T-helper 9 cell (primary cell): ENCODE measurements around the gene MTX1.
"Not testable (repeated sequence)": the region's sequence is repeated elsewhere in the genome, so short reads cannot be mapped to it uniquely, and the experiment has no call there.

Source experiments
- DNase-seq: peaks from one replicate; pipeline ENCODE4 v3.0.0-alpha.2; 2020

Gene MTX1

GRCh38 chr1:155189926-155190325 is 18.6 kb upstream of the MTX1 start:
- not testable (repeated sequence) for DNase-seq

- DNase-seq, result no peak
Observed at GRCh38 chr1:155191904-155192303, 16.6 kb upstream of the MTX1 start.

GRCh38 chr1:155192346-155193274 is 15.9 kb upstream of the MTX1 start:
- DNase-seq, result no peak

GRCh38 chr1:155193275-155193990 is 15.1 kb upstream of the MTX1 start:
- peak; percentile 58 for DNase-seq

DNA sequence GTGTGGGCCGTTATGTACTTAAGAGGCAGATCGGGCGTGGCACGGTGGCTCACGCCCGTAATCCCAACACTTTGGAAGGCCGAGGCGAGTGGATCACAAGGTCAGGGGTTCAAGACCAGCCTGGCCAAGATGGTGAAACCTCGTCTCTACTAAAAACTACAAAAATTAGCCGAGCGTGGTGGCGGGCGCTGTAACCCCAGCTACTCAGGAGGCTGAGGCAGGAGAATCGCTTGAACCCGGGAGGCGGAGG is 14.6 kb upstream of the MTX1 start:
- DNase-seq, result not testable (repeated sequence)

DNA sequence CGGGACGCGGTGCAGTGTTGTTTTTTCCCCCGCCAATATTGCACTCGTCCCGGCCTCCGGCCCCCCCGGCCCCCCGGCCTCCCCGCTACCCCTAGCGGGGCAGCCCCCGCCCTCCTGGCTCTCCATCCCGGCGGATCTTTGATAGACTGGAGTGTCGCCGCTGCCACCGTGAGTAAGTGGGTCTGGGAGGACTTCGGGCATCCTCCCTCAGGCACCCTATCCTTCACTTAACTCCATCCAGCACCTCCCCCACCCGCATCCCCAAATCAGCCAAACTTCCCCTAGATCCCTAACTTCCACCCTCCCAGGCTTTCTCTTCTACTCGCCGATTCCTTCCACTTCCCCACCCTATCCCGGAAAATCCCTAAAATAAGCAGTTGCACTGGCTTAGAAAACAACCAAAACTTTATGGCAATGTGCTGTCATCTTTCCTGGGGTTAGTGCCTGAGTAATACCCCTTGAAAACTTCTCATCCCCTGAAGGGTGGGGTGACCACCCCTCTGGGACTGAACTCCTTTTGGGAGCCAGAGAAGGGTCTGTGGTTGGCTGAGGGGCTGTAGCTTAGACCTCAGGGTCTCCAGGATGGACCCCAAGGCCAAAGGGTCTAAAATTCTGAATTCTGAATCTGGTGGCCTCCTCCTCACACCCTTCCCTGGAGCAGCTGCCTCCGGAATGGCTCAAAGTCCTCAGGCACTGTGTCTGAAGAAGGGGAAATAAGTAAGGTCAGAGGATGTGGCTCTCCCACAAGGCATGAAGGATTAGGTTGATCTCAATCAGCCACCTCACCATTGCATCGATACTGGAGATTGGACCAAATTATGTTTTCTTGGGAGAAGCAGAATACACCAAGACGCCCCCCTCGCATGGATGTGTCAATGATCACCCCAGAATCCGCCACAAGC is 13.0 kb upstream of the MTX1 start:
- DNase-seq, result no peak

- DNase-seq, result no peak
Observed at GRCh38 chr1:155196103-155196892, 12.2 kb upstream of the MTX1 start.

GRCh38 chr1:155196893-155197638 is 11.4 kb upstream of the MTX1 start:
- no peak for DNase-seq

DNA sequence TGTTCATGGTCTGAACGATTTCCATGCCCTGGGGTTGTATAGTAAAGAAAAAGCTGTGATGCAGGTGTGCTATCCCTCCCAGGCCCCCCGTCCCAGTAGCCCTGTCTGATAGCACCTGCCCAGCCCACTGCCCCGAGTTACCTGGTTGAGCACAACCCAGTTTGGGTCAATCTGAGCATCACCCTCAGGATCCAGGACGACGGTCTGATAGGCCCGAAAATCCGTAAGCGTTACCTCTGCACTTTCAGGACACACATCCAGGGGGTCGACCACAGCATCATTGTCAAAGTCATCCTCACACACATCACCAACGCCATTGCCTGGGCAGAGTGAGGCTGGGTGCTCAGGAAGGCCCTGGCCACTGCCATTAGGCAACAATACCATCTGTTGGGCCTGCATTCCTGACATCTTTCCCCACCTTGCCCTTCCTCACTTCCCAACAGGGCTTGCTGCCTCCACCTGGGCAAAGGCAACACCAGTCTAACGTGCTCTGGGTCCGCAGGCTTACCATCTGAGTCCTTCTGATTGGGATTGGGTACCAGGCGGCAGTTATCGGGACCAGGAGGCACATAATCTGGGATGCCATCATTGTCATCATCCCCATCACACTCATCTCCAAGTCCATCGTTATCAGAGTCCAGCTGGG is 10.5 kb upstream of the MTX1 start:
- no peak for DNase-seq

GRCh38 chr1:155198547-155198906 is 10.0 kb upstream of the MTX1 start:
- DNase-seq, result no peak

- no peak for DNase-seq
Observed at GRCh38 chr1:155199792-155200191, 8.7 kb upstream of the MTX1 start.

DNA sequence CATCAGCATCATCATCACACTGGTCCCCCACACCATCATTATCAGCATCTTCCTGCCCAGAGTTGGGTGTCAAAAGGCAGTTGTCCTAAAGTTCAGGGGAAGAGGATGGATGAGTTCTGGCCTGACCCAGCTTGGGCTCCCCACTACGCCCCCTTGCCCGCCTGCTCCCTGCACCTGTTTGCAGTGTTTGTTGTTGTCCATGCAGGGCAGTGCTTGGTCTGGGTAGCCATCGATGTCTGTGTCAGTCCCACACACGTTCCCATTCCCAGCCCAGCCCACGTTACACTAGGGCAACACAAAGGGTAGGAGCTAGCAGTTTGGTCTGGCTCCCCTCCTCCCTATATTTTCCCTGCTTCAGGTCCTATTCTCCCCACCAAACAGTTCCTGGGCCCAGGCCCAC is 7.6 kb upstream of the MTX1 start:
- DNase-seq, result no peak

DNA sequence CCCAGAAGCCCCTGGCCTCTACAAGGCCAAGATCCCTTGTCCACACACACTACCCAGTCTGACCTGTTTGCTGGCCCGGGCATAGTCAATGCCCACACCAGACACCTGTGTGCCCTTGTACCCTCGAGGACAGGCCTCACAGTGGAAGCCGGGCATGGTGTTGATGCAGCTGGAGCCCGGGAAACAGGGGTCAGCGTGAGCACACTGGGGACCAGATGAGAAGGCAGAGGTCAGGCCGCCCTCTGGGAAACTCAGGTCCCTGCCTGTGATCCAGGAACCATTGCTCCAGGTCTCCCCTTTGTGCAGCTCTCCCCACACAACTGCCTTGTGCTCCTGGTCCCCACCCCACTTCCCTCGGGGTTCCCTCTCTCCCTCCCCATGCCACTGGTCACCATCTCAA is 6.3 kb upstream of the MTX1 start:
- DNase-seq, result no peak

DNA sequence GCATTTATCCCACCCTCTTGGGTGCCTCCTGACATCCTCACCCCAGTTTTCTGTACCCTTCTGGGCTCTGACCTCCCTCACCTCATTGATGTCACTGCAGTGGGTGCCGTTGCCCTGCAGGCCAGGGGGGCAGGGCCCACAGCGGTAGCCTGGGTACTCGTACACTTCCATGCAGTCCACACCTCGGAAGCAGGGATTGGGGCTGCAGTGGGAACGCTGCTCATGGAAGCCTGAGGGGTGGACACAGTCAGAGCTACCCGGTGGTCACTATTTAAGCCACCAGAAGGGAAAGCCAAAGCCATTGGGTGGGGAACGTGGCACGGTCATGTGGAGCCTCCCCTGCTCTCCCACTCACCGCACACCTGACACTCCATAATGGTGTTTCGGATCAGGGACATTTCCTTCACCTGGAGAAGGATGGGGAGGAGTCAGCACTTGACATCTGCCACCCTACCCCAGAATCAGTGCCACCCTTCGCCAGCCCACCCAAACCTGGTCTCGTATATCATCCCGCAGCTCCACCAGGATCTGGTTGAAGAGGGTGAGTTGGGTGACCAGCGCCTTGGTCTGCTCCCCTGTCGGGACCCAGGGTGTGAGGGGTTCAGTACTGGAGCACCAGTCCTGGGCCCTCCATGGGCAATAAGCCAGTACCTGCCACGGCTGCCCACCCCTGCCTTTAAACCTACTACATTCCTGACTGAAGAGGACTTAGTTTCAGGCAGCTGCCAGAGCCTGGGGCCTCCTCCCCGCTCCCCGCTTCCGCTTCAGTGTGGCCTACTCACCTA is 5.6 kb upstream of the MTX1 start:
- no peak for DNase-seq

DNA sequence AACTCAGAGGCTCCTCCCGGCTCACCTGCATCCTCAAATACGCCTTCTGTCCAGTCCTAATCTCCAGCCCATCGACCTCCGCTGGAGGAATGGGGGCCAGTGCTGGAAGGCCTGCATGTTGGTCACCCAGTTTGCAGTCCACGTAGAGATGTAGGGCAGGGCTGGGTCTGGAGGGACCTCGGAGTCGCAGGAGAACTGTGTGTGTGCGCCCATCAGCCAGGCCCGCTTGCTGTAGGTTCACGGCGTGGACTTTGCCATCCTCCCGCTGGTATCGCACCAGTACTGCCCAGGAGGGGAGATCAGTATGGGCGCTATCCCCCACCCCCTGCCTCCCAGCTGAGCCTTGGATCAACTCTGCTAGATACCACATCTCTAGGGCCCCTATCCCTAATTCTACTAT is 3.5 kb upstream of the MTX1 start:
- DNase-seq, result no peak

- no peak for DNase-seq
Observed at GRCh38 chr1:155205969-155206593, 2.4 kb upstream of the MTX1 start.

DNA sequence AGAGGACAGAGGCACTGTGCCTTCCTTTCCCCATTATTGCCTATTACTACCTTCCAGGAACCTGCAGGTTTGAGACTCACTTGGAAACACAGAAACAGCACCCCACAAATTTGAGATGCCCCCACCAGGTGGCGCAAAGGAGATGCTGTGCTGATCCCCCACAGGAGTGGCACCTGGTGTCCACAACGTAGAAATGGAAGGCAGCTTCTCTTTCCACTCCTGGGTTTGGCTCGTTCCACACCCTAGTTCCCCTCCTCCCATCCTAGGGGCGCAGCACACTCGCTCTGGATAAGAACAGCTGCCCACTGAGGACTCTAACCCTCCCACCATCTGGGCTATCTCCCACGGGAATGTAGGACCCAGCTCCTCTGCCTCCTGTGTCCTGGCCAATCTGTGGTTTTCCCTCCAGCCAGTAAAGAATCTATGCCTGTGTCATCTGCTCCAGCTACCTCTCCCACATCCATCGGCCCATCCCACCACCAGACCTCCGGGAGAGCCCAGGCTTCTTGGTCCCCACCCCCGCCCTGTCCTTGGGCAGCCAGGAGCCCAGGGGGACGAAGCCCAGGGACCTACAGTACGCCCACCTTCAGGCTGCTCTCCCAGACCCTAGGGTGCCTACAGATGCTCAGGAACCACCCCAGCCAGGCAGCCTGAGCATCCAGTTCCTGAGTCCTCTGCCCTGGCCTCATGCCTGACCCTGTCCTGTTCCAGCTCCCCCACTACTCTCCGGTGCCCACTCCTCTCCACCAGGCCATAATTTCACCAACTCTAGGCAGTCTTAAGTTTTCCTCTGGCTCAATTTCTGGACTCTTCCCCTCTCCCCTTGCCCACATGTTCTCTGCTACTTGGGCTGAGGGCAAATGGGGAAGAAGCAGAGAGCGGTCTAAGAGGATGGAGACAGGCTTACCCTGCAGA is 1.3 kb upstream of the MTX1 start:
- DNase-seq, result peak; percentile 94

GRCh38 chr1:155207806-155208540 is 522 bp upstream of the MTX1 start, which contains the start of gene THBS3:
Gene THBS3, minus strand, starts transcription at chr1:155207897. Its CDS starts 21 bp downstream, at chr1:155207876.
- no peak for DNase-seq
